ENCODE measurements around the gene ARAF. TPM values are rescaled to one million over a fixed set of nuclear protein-coding genes. Genes with fewer than 3 reads are reported as not detected.

ARAF gene
- total RNA-seq, 1 experiment from 2014 or later = 68.5 TPM

- Histone ChIP-seq H3K36me3 (ENCODE audit: control insufficient read depth, insufficient read depth, low read length) (no peaks in the 10 kb centered on the region), H3K4me1 (no peaks in the 10 kb centered on the region), H3K27me3 (replicated peaks; ENCODE audit: control insufficient read depth, insufficient read depth, low read length) (no peaks in the 10 kb centered on the region), H3K4me3 (ENCODE audit: low read depth, low read length) (no peak overlapping the region), H3K9me3 (no peaks in the 10 kb centered on the region)
- Mint-ChIP-seq H3K4me1 (ENCODE audit: low read depth, unreplicated experiment) (no peaks in the 10 kb centered on the region), H3K4me3 (ENCODE audit: unreplicated experiment) (no peak overlapping the region), H3K36me3 (ENCODE audit: insufficient read depth, unreplicated experiment) (no peaks in the 10 kb centered on the region), H3K9me3 (ENCODE audit: unreplicated experiment) (no peaks in the 10 kb centered on the region), H3K27me3 (ENCODE audit: insufficient read depth, unreplicated experiment) (peaks cover 5% of the 10 kb centered on the region), H3K27ac (ENCODE audit: unreplicated experiment) (no peak overlapping the region)
- ChIA-PET POLR2A (no interaction called here), CTCF (no interaction called here)
- BruUV-seq (replicated peaks) = no TSS peak
- no peak for DNase-seq
- TF ChIP-seq CTCF (IDR thresholded peaks at IDR 0.05; ENCODE audit: insufficient read depth in 1 of 2, low read depth in 1 of 2, low read length in 1 of 2, severe bottlenecking in 1 of 2, unreplicated experiment in 1 of 2) = no peak
- intact Hi-C loops (cut with micrococcal nuclease; ENCODE audit: unreplicated experiment) = no loop called here
Observed at GRCh38 chrX:47530049-47530448, 31.0 kb upstream of the ARAF start.

- no TSS peak for BruUV-seq (replicated peaks)
- Histone ChIP-seq H3K4me3 (ENCODE audit: low read depth, low read length) (no peak overlapping the region), H3K36me3 (ENCODE audit: control insufficient read depth, insufficient read depth, low read length) (no peaks in the 10 kb centered on the region), H3K4me1 (0 out of 2 replicates have a peak, but pooled peaks cover 5% of the 10 kb centered on the region), H3K9me3 (no peaks in the 10 kb centered on the region), H3K27me3 (replicated peaks; ENCODE audit: control insufficient read depth, insufficient read depth, low read length) (no peaks in the 10 kb centered on the region)
- TF ChIP-seq CTCF (IDR thresholded peaks at IDR 0.05; ENCODE audit: insufficient read depth in 1 of 2, low read depth in 1 of 2, low read length in 1 of 2, severe bottlenecking in 1 of 2, unreplicated experiment in 1 of 2) = no peak
- Mint-ChIP-seq H3K27ac (ENCODE audit: unreplicated experiment) (no peak overlapping the region), H3K9me3 (ENCODE audit: unreplicated experiment) (no peaks in the 10 kb centered on the region), H3K36me3 (ENCODE audit: insufficient read depth, unreplicated experiment) (no peaks in the 10 kb centered on the region), H3K27me3 (ENCODE audit: insufficient read depth, unreplicated experiment) (no peaks in the 10 kb centered on the region), H3K4me3 (ENCODE audit: unreplicated experiment) (no peak overlapping the region), H3K4me1 (ENCODE audit: low read depth, unreplicated experiment) (no peaks in the 10 kb centered on the region)
- no peak for DNase-seq
- ChIA-PET CTCF (no interaction called here), POLR2A (no interaction called here)
- intact Hi-C loops (cut with micrococcal nuclease; ENCODE audit: unreplicated experiment) = no loop called here
Observed at GRCh38 chrX:47539860-47540259, 21.1 kb upstream of the ARAF start.

- Mint-ChIP-seq H3K27ac (ENCODE audit: unreplicated experiment) (no peak overlapping the region), H3K36me3 (ENCODE audit: insufficient read depth, unreplicated experiment) (no peaks in the 10 kb centered on the region), H3K4me3 (ENCODE audit: unreplicated experiment) (no peak overlapping the region), H3K9me3 (ENCODE audit: unreplicated experiment) (no peaks in the 10 kb centered on the region), H3K4me1 (ENCODE audit: low read depth, unreplicated experiment) (no peaks in the 10 kb centered on the region), H3K27me3 (ENCODE audit: insufficient read depth, unreplicated experiment) (no peaks in the 10 kb centered on the region)
- peak; percentile 77 to 86 for DNase-seq
- intact Hi-C loops (cut with micrococcal nuclease; ENCODE audit: unreplicated experiment) = loop anchor here (1.0 kb wide), 5 partner anchors 15 to 210 kb away; partner anchors contain the start of genes ARAF and CFP
- Histone ChIP-seq H3K4me3 (ENCODE audit: low read depth, low read length) (no peak overlapping the region), H3K36me3 (ENCODE audit: control insufficient read depth, insufficient read depth, low read length) (no peaks in the 10 kb centered on the region), H3K4me1 (0 out of 2 replicates have a peak, but pooled peaks cover 5% of the 10 kb centered on the region), H3K9me3 (no peaks in the 10 kb centered on the region), H3K27me3 (replicated peaks; ENCODE audit: control insufficient read depth, insufficient read depth, low read length) (no peaks in the 10 kb centered on the region)
- POLR2A ChIA-PET = interaction anchor here (2.1 kb wide), 1 partner anchor 15 kb away, joined by 9 read pairs; no protein-coding TSS in a partner anchor
- no TSS peak for BruUV-seq (replicated peaks)
- peak; percentile 46 to 55 for TF ChIP-seq CTCF (IDR thresholded peaks at IDR 0.05; ENCODE audit: insufficient read depth in 1 of 2, low read depth in 1 of 2, low read length in 1 of 2, severe bottlenecking in 1 of 2, unreplicated experiment in 1 of 2)
- CTCF ChIA-PET = interaction anchor here (1.0 to 1.5 kb wide), 2 partner anchors 15 to 323 kb away, joined by 3 to 9 read pairs; no protein-coding TSS in a partner anchor
Observed at GRCh38 chrX:47540754-47541538, 20.1 kb upstream of the ARAF start.
